HCT116 (cell line): Measurements from ENCODE around the gene LDAH.

ENCODE experiments used
- EZH2 ChIP-seq: fragments of 200-600 bp; sonication (generic); IDR thresholded peaks from 2 replicates; pipeline ENCODE4 v1.6.1; 2017; ENCODE audit warnings: antibody characterized with exemption, mixed run types
- POLR2AphosphoS5 ChIP-seq: IDR thresholded peaks from 2 replicates; pipeline ENCODE4 v1.6.1; 2011; ENCODE audit warnings: mild to moderate bottlenecking, low read depth, low read length, moderate library complexity
- RAD21 ChIP-seq: IDR thresholded peaks from 2 replicates; pipeline ENCODE4 v1.6.1; 2012; ENCODE audit warnings: low read depth, mild to moderate bottlenecking
- ZFX ChIP-seq: fragments of 450-650 bp; IDR thresholded peaks from 2 replicates; pipeline ENCODE4 v1.6.1; 2017
- TF ChIP-seq, protein P1 (sequence below), 3 experiments: fragments of 200-600 bp in 1 of 3; sonication (generic) in 1 of 3; IDR thresholded peaks in 2 of 3; conservative IDR thresholded peaks in 1 of 3; 2 replicates each; pipeline ENCODE4 v1.5.1; 2012 to 2017; ENCODE audit warnings: low read depth in 2 of 3, low read length in 2 of 3, antibody characterized with exemption in 1 of 3, borderline replicate concordance in 1 of 3, control low read depth in 1 of 3, mild to moderate bottlenecking in 1 of 3, mixed read lengths in 1 of 3, mixed run types in 1 of 3, moderate library complexity in 1 of 3; ENCODE audit not compliant: insufficient read depth in 1 of 3

DNA sequence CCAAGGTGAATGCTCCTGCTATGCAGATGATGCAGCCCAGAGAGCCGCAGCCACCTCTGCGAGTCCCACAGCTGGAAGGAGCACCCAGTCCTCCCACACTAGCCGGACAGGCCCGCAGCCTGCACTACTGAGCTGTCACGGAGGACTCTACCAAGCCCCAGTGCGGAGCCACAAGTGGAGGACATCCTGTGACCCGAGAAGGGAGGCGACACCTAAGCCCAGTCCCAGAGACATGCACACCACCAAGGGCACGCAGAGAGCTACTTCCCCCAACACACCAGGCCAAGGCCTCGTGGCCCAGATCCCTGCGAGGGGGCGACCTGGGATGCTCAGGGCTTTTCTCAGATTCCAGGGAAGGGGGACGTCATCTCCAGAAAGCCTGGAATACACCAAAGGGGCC is 184.9 kb downstream of the LDAH start:
- no peak for TF ChIP-seq ZFX
- TF ChIP-seq, protein P1, sequence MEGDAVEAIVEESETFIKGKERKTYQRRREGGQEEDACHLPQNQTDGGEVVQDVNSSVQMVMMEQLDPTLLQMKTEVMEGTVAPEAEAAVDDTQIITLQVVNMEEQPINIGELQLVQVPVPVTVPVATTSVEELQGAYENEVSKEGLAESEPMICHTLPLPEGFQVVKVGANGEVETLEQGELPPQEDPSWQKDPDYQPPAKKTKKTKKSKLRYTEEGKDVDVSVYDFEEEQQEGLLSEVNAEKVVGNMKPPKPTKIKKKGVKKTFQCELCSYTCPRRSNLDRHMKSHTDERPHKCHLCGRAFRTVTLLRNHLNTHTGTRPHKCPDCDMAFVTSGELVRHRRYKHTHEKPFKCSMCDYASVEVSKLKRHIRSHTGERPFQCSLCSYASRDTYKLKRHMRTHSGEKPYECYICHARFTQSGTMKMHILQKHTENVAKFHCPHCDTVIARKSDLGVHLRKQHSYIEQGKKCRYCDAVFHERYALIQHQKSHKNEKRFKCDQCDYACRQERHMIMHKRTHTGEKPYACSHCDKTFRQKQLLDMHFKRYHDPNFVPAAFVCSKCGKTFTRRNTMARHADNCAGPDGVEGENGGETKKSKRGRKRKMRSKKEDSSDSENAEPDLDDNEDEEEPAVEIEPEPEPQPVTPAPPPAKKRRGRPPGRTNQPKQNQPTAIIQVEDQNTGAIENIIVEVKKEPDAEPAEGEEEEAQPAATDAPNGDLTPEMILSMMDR (IDR thresholded peaks at IDR 0.05 in 2 of 3, conservative IDR thresholded peaks at IDR 0.05 in 1 of 3; ENCODE audit: borderline replicate concordance in 1 of 3, insufficient read depth in 1 of 3, low read depth in 2 of 3, low read length in 2 of 3): no peak
- no peak for TF ChIP-seq RAD21
- TF ChIP-seq POLR2AphosphoS5: no peak
- no peak for TF ChIP-seq EZH2
